ENCODE measurements around the gene SYNPO. TPM values are rescaled to one million over a fixed set of nuclear protein-coding genes. Genes with fewer than 3 reads are reported as not detected.

Gene SYNPO
- polyA plus RNA-seq, 1 donor (not counting 4 experiments of a cell fraction or from before 2014, with no cell fraction given) = 6.0 TPM

- Histone ChIP-seq H3K4me1 (ENCODE audit: control insufficient read depth, extremely low read depth, insufficient read depth, low read length) (peaks cover 20% of the 10 kb centered on the region), H4K20me1 (ENCODE audit: control insufficient read depth, extremely low read depth, insufficient read depth, low read length) (no peaks in the 10 kb centered on the region)
Observed at GRCh38 chr5:150612405-150612804, 28.1 kb upstream of the SYNPO start.

DNA sequence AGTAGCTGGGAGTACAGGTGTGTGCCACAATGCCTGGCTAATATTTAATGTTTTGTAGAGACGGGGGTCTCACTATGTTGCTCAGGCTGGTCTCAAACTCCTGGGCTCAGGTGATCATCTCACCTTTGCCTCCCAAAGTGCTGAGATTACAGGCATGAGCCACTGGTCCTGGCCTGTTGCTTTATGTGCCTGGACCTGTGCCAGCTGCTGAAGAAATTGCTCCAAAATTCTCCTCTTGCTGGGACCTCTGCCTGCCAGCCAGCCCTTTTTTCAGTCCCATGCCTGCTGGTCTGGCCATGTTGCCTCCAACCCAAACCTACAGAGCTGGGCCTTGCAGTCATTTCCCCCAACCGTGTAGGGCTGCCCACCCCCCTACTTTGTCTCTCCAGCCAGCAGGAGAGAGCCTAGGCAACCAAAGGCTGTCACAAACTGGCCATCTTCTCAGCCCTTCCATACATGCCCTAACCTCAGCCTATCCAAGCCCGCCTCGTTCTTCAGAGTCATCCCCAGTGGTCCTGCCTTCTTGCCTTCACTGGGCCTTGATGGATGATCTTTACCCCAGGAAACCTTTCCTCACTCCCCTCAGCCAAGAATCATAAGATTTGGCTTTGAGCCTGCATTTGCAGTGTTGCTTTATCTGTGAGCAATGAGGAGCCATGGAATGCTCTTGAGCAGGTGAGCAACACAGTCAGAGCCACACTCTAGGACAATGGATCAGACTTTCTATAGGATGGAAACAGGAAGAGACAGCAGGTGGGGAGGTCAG lies 27.4 kb upstream of the SYNPO start:
- TF ChIP-seq, protein P1, sequence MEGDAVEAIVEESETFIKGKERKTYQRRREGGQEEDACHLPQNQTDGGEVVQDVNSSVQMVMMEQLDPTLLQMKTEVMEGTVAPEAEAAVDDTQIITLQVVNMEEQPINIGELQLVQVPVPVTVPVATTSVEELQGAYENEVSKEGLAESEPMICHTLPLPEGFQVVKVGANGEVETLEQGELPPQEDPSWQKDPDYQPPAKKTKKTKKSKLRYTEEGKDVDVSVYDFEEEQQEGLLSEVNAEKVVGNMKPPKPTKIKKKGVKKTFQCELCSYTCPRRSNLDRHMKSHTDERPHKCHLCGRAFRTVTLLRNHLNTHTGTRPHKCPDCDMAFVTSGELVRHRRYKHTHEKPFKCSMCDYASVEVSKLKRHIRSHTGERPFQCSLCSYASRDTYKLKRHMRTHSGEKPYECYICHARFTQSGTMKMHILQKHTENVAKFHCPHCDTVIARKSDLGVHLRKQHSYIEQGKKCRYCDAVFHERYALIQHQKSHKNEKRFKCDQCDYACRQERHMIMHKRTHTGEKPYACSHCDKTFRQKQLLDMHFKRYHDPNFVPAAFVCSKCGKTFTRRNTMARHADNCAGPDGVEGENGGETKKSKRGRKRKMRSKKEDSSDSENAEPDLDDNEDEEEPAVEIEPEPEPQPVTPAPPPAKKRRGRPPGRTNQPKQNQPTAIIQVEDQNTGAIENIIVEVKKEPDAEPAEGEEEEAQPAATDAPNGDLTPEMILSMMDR (optimal IDR thresholded peaks at IDR 0.05 in 1 of 3, IDR thresholded peaks at IDR 0.05 in 1 of 3, conservative IDR thresholded peaks at IDR 0.05 in 1 of 3; ENCODE audit: extremely low read depth in 1 of 3, insufficient read depth in 2 of 3, low read length in 3 of 3) = no peak
- TF ChIP-seq EZH2 (IDR thresholded peaks at IDR 0.05; ENCODE audit: low read length) = no peak
- H3K9me1 ChIP-seq (ENCODE audit: control insufficient read depth, extremely low read depth, insufficient read depth, low read length) = no peaks in the 10 kb centered on the region
- no peaks in the 10 kb centered on the region for H3K9me3 ChIP-seq (ENCODE audit: control insufficient read depth, low read depth, low read length)
- peaks cover 8% of the 10 kb centered on the region for H3K27me3 ChIP-seq (ENCODE audit: control insufficient read depth, extremely low read depth, insufficient read depth, low read length)
- no peaks in the 10 kb centered on the region for H3K79me2 ChIP-seq (ENCODE audit: control insufficient read depth, insufficient read depth, low read length)
- H3K27ac ChIP-seq (ENCODE audit: control insufficient read depth, insufficient read depth, low read length) = no peak overlapping the region
- H3K4me2 ChIP-seq (ENCODE audit: control insufficient read depth, extremely low read depth, insufficient read depth, low read depth, low read length) = no peak overlapping the region
- H3K36me3 ChIP-seq (ENCODE audit: control insufficient read depth in 2 of 2, extremely low read depth in 1 of 2, insufficient read depth in 2 of 2, low read length in 2 of 2) = no peaks in the 10 kb centered on the region
- DNase-seq (ENCODE audit: low read depth, low spot score) (no peak), FAIRE-seq (no peak)
- H3K4me1 ChIP-seq (ENCODE audit: control insufficient read depth, extremely low read depth, insufficient read depth, low read length) = peaks cover 20% of the 10 kb centered on the region
- H3K9ac ChIP-seq (ENCODE audit: control insufficient read depth, extremely low read depth, insufficient read depth, low read length) = no peak overlapping the region
- dilution Hi-C loops (cut with MboI; ENCODE audit: extremely low pct_ligation_motif_present, low sequenced_read_pairs) = no loop called here
- H4K20me1 ChIP-seq (ENCODE audit: control insufficient read depth, extremely low read depth, insufficient read depth, low read length) = no peaks in the 10 kb centered on the region
- H2AFZ ChIP-seq (ENCODE audit: control insufficient read depth, low read length) = no peak overlapping the region
- no peak overlapping the region for H3K4me3 ChIP-seq (ENCODE audit: control insufficient read depth in 2 of 3, extremely low read depth in 1 of 3, insufficient read depth in 2 of 3, low read depth in 1 of 3, low read length in 3 of 3)

More at GRCh38 chr5:150612405-150612804, 28.1 kb upstream of the SYNPO start:
- dilution Hi-C loops (cut with MboI; ENCODE audit: extremely low pct_ligation_motif_present, low sequenced_read_pairs) = no loop called here
- Histone ChIP-seq H2AFZ (ENCODE audit: control insufficient read depth, low read length) (no peak overlapping the region), H3K4me2 (ENCODE audit: control insufficient read depth, extremely low read depth, insufficient read depth, low read depth, low read length) (no peak overlapping the region), H3K27ac (ENCODE audit: control insufficient read depth, insufficient read depth, low read length) (no peak overlapping the region), H3K9me1 (ENCODE audit: control insufficient read depth, extremely low read depth, insufficient read depth, low read length) (no peaks in the 10 kb centered on the region), H3K9me3 (ENCODE audit: control insufficient read depth, low read depth, low read length) (no peaks in the 10 kb centered on the region), H3K9ac (ENCODE audit: control insufficient read depth, extremely low read depth, insufficient read depth, low read length) (no peak overlapping the region), H3K36me3 (ENCODE audit: control insufficient read depth in 2 of 2, extremely low read depth in 1 of 2, insufficient read depth in 2 of 2, low read length in 2 of 2) (no peaks in the 10 kb centered on the region), H3K4me3 (ENCODE audit: control insufficient read depth in 2 of 3, extremely low read depth in 1 of 3, insufficient read depth in 2 of 3, low read depth in 1 of 3, low read length in 3 of 3) (no peak overlapping the region), H3K27me3 (ENCODE audit: control insufficient read depth, extremely low read depth, insufficient read depth, low read length) (peaks cover 8% of the 10 kb centered on the region), H3K79me2 (ENCODE audit: control insufficient read depth, insufficient read depth, low read length) (no peaks in the 10 kb centered on the region)
- TF ChIP-seq, protein P1 (optimal IDR thresholded peaks at IDR 0.05 in 1 of 3, IDR thresholded peaks at IDR 0.05 in 1 of 3, conservative IDR thresholded peaks at IDR 0.05 in 1 of 3; ENCODE audit: extremely low read depth in 1 of 3, insufficient read depth in 2 of 3, low read length in 3 of 3) = no peak
- no peak for TF ChIP-seq EZH2 (IDR thresholded peaks at IDR 0.05; ENCODE audit: low read length)
- DNase-seq (ENCODE audit: low read depth, low spot score) (no peak), FAIRE-seq (no peak)
